GM21737 (cell line): ENCODE data around the gene KRTAP4-3.
"Not testable (repeated sequence)": the region's sequence is repeated elsewhere in the genome, so short reads cannot be mapped to it uniquely, and the experiment has no call there.

Experiments used
- ATAC-seq: cut with Tn5 transposase; IDR thresholded peaks from one replicate; pipeline ENCODE4 v1.9.1; 2021; ENCODE audit warnings: mild to moderate bottlenecking, moderate library complexity; ENCODE audit not compliant: unreplicated experiment

The KRTAP4-3 gene

GRCh38 chr17:41168121-41168520, at the start of gene KRTAP4-3:
Gene KRTAP4-3, minus strand, starts transcription at chr17:41168221. Its CDS starts 49 bp downstream, at chr17:41168172.
- ATAC-seq, result no peak

GRCh38 chr17:41215681-41216080, 47.7 kb upstream of the KRTAP4-3 start:
- no peak for ATAC-seq

- no peak for ATAC-seq
These were observed 44.6 kb upstream of the KRTAP4-3 start for GRCh38 chr17:41212524-41213169.

- ATAC-seq, result no peak
These were observed 43.9 kb upstream of the KRTAP4-3 start for GRCh38 chr17:41211845-41212466.

GRCh38 chr17:41199421-41200078, 31.5 kb upstream of the KRTAP4-3 start:
- no peak for ATAC-seq

- ATAC-seq, result no peak
These were observed 28.0 kb upstream of the KRTAP4-3 start for GRCh38 chr17:41196068-41196467.

- no peak for ATAC-seq
These were observed 22.3 kb upstream of the KRTAP4-3 start for GRCh38 chr17:41190328-41190727.

GRCh38 chr17:41189837-41190318, 21.9 kb upstream of the KRTAP4-3 start, which contains the start of gene KRTAP9-1:
Gene KRTAP9-1, plus strand, starts transcription at chr17:41189887. Its CDS starts 0 bp downstream, at chr17:41189887.
- not testable (repeated sequence) for ATAC-seq

- ATAC-seq, result no peak
These were observed 18.9 kb upstream of the KRTAP4-3 start for GRCh38 chr17:41186872-41187271.

- ATAC-seq, result no peak
These were observed 17.0 kb upstream of the KRTAP4-3 start for GRCh38 chr17:41185001-41185400.

GRCh38 chr17:41184480-41184961, 16.5 kb upstream of the KRTAP4-3 start, which contains the start of gene KRTAP4-1:
Gene KRTAP4-1, minus strand, starts transcription at chr17:41184911. Its CDS starts 57 bp downstream, at chr17:41184854.
- ATAC-seq, result no peak

GRCh38 chr17:41178843-41179616, 11.0 kb upstream of the KRTAP4-3 start:
- ATAC-seq, result no peak

- ATAC-seq, result no peak
These were observed 10.3 kb upstream of the KRTAP4-3 start for GRCh38 chr17:41178341-41178740.

GRCh38 chr17:41177727-41178271, 9.8 kb upstream of the KRTAP4-3 start, which contains the start of gene KRTAP4-2:
Gene KRTAP4-2, minus strand, starts transcription at chr17:41178221. Its CDS starts 57 bp downstream, at chr17:41178164.
- no peak for ATAC-seq

- no peak for ATAC-seq
These were observed 8.8 kb upstream of the KRTAP4-3 start for GRCh38 chr17:41176744-41177387.

GRCh38 chr17:41171886-41172285, 3.9 kb upstream of the KRTAP4-3 start:
- no peak for ATAC-seq

- no peak for ATAC-seq
These were observed 460 bp downstream of the KRTAP4-3 start for GRCh38 chr17:41167561-41167960.

- no peak for ATAC-seq
These were observed 4.2 kb downstream of the KRTAP4-3 start for GRCh38 chr17:41163828-41164227.

GRCh38 chr17:41160648-41161047, 7.4 kb downstream of the KRTAP4-3 start, which contains the start of gene KRTAP4-4:
Gene KRTAP4-4, minus strand, starts transcription at chr17:41160748. Its CDS starts 57 bp downstream, at chr17:41160691.
- ATAC-seq, result no peak

- not testable (repeated sequence) for ATAC-seq
These were observed 7.8 kb downstream of the KRTAP4-3 start for GRCh38 chr17:41160190-41160589.
